GM12874 (cell line): ENCODE measurements around the gene MYT1.

Source experiments
- CTCF ChIP-seq: IDR thresholded peaks from 2 replicates; pipeline ENCODE4 v1.5.1; 2011; ENCODE audit warnings: low read depth, mild to moderate bottlenecking, control low read depth, low read length, moderate library complexity; ENCODE audit not compliant: insufficient read depth

MYT1 gene

GRCh38 chr20:64244870-64245603, 80.8 kb downstream of the MYT1 start:
- no peak for TF ChIP-seq CTCF

- no peak for TF ChIP-seq CTCF
Observed at GRCh38 chr20:64245746-64246595, 81.7 kb downstream of the MYT1 start.

GRCh38 chr20:64246616-64247306, 82.5 kb downstream of the MYT1 start:
- no peak for TF ChIP-seq CTCF

GRCh38 chr20:64247307-64247618, 83.0 kb downstream of the MYT1 start:
- no peak for TF ChIP-seq CTCF

- TF ChIP-seq CTCF, result no peak
Observed at GRCh38 chr20:64247970-64248841, 84.0 kb downstream of the MYT1 start.

GRCh38 chr20:64250027-64250426, 85.8 kb downstream of the MYT1 start:
- TF ChIP-seq CTCF, result no peak
